ENCODE data around the gene TRIM63.

The TRIM63 gene

GRCh38 chr1:26016953-26017545 lies 50.4 kb downstream of the TRIM63 start:
- DNase-seq (ENCODE audit: low spot score) = no peak

GRCh38 chr1:26016258-26016952 lies 51.0 kb downstream of the TRIM63 start:
- DNase-seq (ENCODE audit: low spot score) = no peak

GRCh38 chr1:26015358-26015757 lies 52.1 kb downstream of the TRIM63 start:
- no peak for DNase-seq (ENCODE audit: low spot score)

- DNase-seq (ENCODE audit: low spot score) = no peak
Measured at GRCh38 chr1:26014179-26014578, 53.3 kb downstream of the TRIM63 start.

- DNase-seq (ENCODE audit: low spot score) = no peak
Measured at GRCh38 chr1:26012864-26013263, 54.6 kb downstream of the TRIM63 start.

- DNase-seq (ENCODE audit: low spot score) = no peak
Measured at GRCh38 chr1:26010825-26011224, 56.6 kb downstream of the TRIM63 start.

GRCh38 chr1:26009796-26010447 lies 57.5 kb downstream of the TRIM63 start:
- no peak for DNase-seq (ENCODE audit: low spot score)

- no peak for DNase-seq (ENCODE audit: low spot score)
Measured at GRCh38 chr1:26006710-26007109, 60.7 kb downstream of the TRIM63 start.

GRCh38 chr1:26005434-26006105 lies 61.9 kb downstream of the TRIM63 start:
- DNase-seq (ENCODE audit: low spot score) = no peak

- no peak for DNase-seq (ENCODE audit: low spot score)
Measured at GRCh38 chr1:26003756-26004155, 63.7 kb downstream of the TRIM63 start.

- no peak for DNase-seq (ENCODE audit: low spot score)
Measured at GRCh38 chr1:26003262-26003661, 64.2 kb downstream of the TRIM63 start.
